HG02885 (cell line): ENCODE measurements around the gene SETSIP.
"Not testable (repeated sequence)": the region's sequence is repeated elsewhere in the genome, so short reads cannot be mapped to it uniquely, and the experiment has no call there.

ENCODE experiments used
- ATAC-seq: cut with Tn5 transposase; IDR thresholded peaks from one replicate; pipeline ENCODE4 v1.9.1; 2021; ENCODE audit warnings: mild to moderate bottlenecking; ENCODE audit not compliant: unreplicated experiment, poor library complexity

The SETSIP gene

DNA sequence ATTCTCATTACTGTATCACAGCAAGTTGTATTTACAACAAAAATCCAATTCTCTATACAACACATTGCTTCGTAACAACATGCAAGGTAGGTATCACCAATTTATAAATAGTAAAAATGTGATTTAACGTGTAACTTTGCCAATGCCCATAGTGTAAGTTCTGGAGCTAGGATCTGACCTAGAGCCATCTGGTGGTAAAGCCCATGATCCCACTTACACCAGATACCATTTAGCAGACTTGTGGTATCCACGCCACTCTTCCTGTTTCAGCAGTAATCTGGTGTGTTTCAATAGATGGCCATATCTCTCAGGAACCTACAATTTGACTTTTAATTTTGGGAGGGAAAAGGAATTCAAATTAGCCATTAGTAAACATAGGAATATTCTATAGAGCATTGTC is 10.2 kb downstream of the SETSIP start:
- ATAC-seq, result no peak

DNA sequence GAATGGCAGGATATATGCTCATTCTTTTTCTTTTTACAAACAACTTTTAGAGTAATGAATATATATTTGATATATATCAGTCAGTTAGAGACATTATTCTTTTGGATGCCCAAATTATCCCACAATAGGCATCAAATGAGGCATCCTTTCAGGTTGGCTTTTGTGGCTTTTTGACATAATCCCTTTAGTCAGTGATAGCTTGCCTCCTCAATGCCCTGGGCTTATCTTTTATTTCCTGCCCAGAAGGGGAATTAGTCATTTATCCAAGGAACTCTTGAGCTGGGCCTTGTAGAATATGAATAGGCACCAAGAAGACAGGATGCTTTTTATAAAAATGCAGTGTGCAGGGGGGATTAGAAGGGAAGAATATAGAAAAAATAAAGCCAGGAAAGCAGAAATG is 23.3 kb downstream of the SETSIP start:
- ATAC-seq, result no peak

DNA sequence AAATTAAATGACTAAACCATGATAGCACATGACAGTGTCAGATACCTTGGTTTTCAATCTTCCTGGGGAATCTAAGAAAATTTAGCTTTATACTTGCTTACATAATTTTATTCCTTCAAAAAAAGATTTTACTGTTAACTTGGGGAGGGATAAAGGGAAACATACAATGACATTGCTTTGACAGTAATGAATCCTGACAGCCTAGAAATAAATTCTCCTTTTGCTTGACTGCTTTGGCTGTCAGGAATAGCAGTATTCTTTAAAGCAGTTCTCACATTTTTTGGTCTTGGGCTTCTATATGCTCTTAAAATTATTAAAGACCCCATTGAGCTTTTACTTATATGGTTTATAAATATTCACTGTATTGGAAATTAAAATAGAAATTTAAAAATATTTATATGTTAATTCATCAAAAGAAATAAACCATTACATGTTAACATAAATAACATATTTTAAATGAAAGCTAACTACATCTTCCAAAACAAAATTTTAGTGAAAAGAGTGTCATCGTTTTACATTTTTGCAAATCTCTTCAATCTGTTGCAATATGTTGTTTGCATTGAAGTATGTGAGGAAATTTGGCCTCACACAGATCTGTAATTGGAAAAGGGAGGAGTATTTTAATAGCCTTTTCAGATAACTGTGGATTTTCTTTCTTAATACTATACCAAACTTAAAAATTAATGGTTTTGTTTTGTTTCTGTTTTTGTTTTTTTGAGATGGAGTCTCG is 29.3 kb downstream of the SETSIP start:
- ATAC-seq, result no peak

DNA sequence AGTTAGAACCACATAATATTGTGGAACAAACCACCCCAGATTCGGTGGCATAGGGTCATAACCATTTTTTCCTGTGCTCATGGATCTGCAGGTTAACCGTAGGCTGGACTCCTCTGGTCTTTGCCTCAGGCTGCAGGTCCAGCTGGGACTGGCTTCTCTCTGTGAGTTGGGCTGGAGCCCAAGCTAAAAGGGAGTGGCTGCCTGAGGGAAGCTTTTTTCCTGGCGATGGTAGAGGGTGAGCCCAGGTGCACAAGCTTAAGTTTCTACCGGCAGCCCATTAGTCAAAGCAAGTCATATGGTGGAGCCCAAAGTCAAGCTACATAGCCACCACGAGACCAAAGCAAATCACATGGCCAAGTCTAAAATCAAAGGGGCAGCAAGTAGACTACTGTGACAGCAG is 31.6 kb downstream of the SETSIP start:
- ATAC-seq, result no peak

DNA sequence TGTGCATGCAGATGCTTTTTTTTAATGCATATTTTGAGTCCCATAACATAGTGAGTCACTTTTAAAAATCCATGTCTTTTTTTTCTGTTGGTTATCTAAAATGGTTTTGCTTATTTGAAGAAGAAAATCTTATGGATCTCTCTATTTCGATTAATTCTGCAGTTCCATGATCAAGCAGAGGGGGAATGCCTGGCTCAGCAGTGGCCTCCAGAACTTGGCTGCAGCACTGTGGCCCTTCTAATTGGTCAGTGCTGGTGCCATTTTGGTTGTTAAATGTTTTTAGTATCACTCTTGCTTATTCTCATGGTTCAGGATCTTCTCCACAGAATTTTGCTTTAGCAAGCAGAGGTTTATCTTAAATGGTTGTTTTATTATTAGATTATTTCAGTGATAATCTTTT is 34.2 kb downstream of the SETSIP start:
- ATAC-seq, result no peak

DNA sequence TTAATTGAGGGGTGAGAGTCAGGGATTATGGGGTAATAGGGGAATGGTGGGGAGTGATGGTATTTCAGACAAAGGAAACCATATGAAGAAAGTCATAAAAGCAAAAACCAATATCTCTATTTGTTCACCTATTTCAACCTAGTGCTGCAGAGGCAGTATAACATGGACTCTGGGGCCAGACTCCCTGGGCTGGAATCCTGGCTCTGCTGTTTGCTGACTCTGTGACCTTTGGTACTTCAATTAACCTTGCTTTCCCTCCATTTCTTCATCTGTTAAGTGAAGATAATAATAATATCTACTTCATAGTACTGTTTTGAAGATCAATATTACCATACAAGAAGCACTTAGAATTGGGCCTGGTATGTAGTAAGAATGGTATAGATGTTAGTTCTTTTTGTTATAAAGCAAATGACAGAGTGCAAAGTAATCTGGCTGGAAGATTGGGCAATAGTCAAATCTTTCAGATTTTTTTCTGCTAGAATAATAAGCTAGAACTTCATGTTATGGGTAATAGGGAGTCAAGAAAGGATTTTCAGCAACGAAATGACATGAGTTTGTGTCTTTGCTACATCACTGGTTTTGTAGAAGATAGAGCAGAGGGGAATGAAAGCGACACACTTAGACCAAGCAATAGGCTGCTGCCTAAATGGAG is 36.4 kb downstream of the SETSIP start:
- ATAC-seq, result no peak

DNA sequence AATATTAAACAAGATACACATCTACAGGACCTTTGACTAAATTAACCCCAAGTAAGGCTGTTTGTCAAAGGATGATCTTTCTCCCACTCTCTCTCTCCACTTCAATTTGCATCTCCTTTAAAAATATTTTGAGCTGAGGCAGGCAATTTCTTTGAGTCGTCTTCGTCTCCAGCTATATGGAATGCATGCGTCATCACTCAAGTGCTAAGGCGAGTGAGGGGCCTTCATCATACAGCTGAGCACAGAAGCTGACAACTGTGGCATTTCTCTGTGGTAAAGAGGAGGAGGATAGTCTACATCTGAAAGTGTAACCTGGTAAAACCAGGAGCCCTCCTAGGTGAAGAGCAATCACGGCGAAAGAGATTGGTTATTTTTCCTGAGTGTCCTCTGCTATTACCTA is 37.8 kb downstream of the SETSIP start:
- ATAC-seq, result no peak

DNA sequence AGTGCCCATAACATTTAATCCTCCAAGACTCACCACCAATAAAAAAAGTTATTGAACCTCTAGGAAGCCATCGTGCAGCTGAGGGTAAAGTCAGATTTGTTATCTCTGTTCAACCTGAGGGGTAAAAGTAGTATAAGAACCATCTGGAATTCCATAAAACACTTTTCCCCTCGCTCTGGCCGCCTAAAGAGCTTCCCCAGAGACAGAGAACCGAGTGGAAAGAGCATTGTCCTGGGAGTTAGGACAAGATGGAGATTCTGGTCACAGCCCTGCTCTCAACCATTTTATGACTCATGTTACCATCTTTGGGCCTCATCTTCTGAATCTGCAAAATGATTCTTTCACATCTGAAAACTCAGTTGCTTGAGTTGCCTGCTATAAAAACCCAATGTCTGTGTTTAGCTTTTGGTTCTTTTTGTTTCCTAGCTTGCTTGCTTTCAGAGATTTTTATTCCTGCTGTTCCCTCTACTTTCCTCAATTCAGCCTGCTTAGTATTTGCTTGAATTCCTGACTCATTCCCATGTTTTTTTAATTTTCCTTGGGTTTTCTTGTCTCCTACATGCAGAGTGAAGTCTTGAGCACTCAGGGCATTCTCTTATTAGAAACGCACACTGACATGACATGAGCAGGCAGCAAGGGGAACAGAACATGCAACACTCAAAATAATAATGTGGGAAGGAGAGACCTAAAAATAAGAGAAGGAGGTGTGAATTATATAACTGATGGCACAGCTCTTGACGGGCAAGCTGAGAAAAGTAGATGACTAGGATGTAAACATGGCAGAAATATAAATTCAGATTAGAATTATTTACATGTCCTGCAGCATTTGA is 43.7 kb downstream of the SETSIP start:
- ATAC-seq, result no peak

DNA sequence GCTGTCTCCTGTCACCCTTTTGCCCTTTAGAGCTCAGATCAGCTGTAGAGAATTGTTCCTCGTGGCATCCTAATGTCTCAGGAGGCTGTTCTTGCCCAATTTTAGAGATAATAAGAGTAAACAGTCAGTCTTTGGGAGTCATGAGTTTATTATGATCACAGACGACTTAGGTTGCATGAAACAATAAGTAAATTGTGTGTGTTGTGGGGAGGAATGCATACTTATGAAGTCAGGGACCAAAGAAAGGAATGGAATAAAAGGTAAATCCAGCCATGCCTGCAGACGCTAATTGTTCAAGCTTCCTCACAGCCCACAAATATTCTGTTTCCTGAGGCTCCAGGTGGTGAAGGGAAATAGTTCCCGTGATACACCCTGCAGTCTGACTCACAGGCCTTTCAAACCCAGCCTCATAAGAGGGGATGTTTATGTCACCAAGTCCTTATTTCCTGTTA is 44.5 kb downstream of the SETSIP start:
- no peak for ATAC-seq

DNA sequence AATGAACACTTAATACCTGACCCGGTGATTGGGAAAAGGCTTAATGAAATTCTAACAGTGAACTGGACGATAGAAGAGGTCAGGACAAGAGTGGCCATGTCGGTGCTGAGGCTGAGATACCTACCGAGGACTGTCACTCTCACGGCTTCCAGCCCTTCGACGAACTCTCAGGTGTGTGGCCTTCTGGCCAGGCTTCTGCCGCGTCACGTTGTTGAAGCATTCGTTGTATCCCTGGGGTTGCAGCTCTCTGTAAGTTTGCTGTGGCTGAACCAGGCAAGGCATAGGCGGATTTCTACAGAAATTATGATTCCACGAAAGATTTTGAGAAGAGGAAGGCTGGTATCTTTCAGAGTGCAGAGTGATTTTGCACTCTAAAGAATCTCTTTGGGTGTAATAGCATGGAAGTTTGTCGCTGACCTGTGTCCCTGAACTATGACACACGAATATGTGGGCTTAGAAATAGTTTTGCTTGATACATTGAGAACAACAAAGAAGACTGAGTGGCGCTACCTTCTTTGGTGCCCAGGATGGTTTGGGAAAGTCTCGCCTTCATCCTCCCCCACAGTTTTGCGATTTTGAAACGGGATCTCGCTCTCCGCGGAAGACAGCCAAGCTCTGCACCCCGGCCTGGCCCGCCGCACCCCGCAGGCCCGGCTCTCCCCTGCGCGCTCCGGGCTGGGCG is 45.8 kb downstream of the SETSIP start:
- ATAC-seq, result no peak

DNA sequence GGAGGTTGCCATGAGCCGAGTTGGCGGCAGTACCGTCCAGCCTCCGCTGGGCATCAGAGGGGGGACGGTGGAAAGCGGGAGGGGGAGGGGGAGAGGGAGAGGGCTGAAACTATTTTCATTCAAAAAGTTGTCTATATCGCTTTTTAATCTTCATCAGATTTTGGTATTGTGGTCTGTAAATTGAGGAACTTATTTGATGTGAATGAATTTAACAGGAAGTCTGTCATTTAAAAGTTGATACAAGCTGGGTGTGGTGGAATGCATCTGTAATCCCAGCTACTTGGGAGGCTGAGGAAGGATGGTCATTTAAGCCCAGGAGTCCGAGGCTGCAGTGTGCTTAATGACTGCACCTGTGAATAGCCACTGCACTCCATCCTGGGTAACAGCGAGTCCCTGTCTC is 48.4 kb downstream of the SETSIP start:
- no peak for ATAC-seq

DNA sequence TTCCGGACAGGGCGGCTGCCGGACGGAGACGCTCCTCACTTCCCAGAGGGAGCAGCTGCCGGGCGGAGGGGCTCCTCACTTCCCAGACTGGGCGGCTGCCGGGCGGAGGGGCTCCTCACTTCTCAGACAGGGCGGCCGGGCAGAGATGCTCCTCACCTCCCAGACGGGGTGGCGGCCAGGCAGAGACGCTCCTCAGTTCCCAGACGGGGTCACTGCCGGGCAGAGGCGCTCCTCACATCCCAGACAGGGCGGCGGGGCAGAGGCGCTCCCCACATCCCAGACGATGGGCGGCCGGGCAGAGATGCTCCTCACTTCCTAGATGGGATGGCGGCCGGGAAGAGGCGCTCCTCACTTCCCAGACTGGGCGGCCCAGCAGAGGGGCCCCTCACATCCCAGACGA is 49.2 kb downstream of the SETSIP start:
- ATAC-seq, result not testable (repeated sequence)
